Dedifferentiated amniotic fluid mesenchymal stem cell (primary cell): ENCODE results near the gene LRP2.
"Not testable (repeated sequence)": the region's sequence is repeated elsewhere in the genome, so short reads cannot be mapped to it uniquely, and the experiment has no call there.

ENCODE experiments used
- DNase-seq: peaks from one replicate; pipeline ENCODE4 v3.0.0-alpha.2; 2016; ENCODE audit errors: extremely low spot score

LRP2 gene

DNA sequence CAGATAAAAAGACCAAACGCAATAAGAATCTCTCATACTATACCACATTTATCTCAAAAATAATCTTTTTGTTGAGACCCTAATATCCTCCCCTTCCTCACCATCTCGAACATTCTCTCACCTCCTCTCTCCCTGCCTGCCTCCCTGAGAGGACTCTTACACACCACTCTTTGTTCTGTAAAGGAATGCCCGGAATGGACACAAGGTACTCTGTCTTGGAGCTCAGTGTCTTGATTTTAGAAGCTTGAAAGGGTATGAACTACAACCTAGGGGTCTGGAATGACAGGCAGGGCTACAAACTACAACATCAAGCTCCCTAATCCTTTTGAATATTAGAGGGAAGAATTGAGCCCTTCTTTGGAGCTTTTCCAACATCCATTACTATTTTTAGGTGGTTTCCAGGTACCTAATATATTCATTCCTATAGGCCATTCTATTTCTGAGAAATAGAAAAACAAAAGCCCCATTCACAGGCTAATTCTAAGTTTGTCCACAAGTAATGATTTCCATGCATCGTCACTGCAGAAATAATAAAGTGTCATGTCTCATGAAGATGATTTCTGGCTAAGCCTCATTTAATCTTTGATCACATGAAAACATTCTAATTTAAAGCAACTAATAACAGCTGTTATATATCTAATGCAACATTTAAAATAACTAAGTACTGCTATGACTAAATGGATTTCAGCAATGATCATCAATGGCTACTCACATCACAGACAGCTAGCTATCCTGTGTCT, 60.6 kb downstream of the LRP2 start:
- no peak for DNase-seq

DNA sequence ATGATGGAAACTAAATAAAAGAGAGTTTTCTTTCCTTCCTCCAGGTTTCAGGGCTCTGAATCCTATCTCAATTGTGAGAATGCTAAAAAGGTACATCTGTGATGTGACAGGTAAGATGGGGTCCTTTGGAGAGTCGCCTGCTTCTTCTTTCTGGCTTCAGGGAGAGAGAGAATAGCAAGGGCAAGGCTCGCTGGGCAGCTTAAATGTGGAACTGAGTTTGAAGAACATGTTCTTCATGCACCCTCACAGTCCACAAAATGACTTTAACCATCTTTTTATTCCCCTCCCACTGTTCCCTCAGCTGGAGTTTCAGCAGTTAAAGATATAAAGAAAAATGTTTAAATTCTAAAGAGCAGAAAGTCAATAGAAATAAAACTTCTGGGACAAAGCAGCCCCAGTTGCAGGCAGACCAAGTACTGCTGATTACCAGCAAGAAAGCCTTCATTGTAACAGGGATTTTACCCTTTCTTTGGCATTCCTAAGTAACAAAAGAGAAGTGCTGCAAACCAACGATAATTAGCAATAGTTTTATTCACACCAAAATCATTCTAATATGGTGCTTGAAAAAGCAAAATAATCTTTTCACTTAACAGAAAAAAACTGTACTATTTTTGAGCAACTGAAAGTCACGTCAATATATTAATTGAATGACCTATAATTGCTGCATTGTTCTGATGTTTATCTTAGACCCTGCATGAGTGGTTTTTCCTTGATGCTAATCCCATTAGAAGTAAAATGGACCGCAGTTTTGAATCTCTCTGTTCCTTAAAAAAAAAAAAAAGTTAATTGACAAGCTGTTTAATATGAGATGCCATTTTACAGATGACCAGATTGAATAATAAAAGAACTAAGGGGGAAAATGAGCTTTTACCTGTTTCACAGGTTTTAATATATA, 61.5 kb downstream of the LRP2 start:
- no peak for DNase-seq

DNA sequence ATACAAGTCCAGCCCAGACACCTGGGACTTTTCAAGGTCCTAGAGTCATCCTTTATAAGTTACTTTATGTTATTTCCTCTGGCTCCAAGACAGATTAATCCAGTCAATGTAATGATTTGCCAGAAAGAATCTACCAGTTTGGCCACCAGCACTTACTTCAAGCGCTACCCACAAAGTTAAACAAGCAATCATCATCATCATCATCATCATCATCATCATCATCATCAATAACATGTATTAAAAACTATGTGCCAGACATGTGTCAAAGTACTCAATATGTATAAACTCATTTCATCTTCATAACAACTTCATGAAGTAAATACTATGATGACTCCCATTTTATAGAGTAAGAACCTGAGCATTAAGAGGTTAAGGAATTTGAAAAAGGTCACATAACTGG, 64.3 kb downstream of the LRP2 start:
- no peak for DNase-seq

DNA sequence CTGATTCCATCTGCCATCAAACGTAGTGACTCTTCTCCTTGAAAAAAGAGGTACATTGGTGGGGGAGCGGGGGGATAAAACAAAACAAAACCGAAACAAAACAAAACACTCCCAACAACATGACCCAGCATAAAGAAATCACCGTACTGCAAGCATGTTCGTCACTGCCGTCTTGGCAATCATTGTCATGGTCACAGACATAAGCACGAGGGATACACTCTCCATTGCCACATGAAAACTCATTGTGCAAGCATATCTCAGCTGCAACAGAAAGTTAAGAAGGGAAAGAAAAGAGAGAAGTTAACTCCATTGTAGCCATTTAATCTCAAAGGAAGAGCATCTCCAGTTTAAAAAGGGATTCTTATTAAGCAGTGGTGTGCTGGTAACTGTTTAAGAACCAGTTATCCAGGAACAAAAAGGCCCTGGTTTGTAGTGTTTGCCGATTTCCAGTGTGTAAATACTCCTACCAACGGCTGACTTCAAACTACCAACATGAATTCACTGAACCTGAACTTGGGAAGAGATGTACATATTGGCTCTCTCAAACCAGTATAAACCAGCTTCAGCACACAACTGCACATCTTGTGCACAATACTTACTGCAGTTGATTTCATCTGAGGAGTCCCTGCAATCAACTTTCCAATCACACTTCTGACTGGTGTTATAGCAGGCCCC, 68.2 kb downstream of the LRP2 start:
- DNase-seq, result no peak

DNA sequence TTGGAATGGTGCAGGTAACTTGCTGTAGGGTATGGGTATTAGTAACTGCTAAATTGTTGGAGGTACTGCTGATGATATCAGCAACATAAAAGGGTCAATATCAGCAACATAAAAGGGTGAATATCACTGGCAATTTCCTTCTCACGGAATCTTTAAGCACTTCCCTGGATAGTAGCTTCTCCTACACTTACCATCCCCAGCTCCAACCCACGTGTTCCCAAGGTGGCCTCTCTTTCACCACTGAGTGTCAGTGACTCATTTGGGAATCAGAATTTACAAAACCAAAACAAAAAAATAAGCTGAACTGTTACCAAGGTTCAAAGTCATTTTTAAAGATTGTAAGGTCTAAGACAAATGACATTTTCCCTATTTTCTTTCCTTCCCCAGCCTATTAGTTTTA, 70.8 kb downstream of the LRP2 start:
- DNase-seq, result no peak

DNA sequence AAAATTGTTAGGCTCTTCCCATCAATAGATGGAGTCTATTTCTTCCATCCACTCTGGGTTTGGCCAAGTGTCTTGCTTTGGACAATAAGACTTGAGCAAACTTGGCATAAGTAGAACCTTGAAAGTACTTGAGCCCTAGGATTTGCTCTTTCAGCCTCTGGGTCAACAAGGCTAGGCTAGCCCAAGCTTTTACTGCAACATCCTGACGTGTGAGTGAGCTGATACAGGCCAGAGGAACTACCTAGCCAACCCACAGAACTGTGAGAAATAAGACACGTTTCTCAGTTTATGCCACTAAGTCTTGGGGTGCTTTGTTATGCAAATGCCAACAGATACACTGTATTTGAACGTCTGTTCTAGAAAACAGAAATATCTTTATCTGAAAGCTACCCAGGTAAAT, 71.9 kb downstream of the LRP2 start:
- no peak for DNase-seq

DNA sequence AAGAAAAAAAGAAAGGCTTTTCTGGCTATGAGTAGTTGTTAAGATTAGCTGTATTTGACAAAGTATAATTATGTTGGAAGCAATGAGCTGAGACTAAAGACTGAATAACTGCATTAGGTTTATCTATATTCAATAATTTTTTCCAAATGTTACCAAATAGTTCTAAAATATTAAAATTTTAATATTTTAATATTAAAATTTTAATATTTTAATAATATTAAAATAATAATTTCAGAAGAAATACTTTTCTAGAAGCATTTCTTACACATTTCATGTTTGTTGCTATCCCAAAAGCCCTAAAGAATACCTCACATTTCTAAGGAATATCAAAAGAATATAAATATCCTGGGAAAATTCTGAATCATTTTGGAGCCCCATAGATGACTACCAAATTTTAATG, 74.7 kb downstream of the LRP2 start:
- DNase-seq, result no peak

DNA sequence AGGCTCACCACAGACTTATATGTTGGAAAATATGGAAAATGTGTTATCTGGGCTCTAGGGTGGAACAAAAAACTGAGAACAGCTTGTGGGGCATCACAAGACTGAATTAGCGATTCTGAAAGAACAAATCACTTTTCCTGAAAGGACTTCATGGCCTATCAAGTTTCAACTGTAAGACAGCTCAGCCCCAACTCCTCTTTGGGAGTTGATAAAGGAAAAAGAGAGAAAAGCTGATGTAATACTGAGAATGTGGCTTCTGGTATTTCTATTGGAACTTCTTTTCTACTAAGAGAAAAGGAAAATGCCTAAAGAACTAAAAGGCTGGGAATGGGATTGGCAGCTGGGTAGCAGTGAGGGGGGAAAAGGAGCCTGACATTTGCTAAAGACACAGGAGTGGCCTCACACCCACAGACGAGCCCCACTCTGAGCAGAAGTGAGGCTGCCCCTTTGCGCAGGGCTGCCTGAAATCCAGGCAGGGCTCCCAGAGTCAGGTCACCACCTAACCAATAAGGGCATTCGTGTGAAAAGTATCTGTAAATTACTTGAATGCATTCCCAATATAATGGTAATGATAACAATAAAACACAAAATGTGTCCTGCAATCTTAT, 75.6 kb downstream of the LRP2 start:
- DNase-seq, result no peak

DNA sequence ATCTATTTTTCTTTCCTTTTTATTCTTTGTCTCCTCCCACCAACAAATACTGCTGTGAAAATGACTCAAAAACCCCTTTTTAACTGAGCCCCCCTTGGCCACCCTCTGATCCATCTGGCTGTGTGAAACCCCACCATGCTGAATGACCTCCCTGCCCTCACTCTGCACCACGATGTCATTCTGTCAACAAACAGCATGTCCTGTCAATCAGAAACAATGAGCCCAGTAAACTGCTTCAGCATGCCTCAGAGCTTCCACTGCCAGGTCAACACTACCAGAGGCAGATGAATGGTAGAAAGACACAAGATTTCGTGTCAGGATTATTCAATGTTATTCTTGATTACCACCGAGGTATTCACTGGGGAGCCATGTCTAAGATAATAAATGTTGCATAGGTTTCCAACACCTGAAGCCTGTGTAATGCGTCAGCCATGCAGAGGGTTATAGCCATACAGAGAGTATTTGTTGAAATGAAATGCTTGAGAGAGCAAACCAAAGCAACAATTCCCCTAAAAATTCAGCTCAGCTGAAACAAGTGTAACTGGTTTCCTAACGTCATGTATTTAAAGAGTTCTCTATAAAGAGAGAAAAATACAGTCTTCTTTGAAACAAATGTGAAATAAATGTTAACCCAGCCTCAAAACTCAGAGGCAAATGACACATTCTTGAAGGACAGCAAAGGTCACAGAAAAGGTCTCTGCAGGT, 76.7 kb downstream of the LRP2 start:
- DNase-seq, result no peak

DNA sequence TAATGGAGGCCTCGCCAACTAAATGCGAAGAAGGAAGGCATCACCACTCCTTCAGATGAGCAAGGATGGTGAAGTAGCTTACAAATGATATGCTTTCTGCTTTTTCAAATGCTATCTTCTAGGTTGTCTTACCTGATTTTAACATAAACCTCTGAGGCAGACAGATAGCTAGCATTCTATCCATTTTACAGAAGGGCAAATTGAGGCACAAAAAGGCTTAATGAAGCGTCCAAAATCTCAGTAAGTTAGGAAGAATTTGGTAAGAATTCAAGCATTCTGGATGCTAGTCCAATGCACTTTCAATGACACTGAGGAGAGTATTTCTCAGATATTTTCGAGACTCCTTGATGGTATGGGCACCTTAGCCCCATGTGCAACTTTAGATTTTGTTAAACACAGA, 81.8 kb downstream of the LRP2 start:
- no peak for DNase-seq

DNA sequence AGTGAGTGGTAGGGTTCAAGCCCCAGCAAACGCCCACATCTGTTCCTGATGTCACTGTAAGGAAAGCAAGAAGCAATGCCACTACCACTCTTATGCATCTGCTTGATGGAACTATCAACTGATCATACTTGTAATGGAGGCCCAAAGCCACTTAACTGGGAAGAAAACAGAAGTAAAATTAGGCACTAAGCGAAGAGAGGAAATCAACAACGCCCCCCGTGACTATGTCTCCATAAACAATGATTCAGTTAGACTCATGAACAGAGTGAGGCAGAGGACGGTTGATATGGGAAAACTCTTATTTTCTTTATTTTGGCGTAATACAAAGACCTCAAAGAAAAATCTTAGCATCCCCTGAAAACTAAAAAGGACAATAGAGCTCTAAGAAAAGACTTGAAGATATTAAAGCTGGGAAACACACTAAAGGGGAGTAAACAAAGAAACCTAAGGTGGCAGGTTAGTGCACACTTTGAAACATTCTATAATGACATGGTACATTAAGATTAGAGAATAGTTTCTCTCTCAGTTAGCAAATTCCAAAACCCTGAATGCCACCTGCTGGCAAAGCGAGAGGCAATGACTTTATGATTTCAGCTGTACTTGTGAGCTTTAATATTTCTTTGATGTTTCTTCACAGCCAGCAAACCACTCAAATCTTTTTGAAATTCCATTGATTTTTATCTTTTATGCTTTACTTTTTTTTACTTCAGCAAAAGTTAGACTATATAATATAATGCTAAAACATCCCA, 86.5 kb downstream of the LRP2 start:
- DNase-seq, result no peak

DNA sequence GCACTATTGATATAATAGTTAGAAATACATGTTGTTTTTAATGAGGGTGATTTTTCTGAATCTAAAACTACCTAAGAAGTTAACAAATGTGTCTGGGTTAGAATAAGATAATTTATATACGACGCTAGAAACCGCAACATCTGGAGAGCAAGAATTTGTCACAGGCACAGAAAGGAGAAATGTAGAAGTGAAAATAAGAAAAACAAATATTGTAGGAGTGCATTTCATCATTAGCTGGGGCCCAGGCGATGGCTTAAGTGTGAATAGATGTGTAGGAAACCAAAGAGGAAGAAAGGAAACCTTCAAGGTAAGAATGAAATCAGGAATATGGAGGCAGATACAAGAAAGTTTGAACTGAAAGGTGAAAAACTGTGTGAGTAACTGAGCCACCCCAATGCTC, 90.3 kb downstream of the LRP2 start:
- no peak for DNase-seq

DNA sequence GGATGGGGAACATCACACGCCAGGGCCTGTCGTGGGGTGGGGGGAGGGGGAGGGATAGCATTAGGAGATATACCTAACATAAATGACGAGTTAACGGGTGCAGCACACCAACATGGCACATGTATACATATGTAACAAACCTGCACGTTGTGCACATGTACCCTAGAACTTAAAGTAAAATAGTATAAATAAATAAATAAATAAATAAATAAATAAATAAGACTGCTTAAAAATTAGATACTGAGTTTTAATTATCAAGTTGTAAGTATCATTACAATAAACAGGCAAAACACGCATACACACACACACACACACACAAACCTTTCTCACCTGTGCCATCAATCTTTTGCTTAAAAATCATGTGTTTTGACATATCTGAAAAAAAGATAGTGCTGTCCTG, 91.8 kb downstream of the LRP2 start:
- DNase-seq, result not testable (repeated sequence)

DNA sequence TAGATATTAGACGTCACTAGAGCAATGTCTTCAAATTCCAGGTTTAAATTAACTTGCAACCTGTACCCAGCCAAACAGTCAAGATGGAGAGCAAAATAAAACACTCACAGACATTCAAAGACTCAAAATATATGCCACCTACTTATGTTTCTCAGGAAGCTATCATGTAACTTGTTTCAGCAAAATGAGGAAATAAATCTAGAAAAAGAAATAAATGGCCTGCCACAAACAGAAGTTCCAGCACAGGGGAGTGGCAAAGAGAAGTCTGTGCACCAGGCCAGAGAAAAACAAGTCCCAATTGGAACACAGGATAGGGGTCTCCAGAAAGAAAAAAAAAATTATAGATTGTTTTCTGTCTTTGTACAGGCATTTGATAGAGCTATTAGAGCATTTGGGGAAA, 96.7 kb downstream of the LRP2 start:
- DNase-seq, result no peak

DNA sequence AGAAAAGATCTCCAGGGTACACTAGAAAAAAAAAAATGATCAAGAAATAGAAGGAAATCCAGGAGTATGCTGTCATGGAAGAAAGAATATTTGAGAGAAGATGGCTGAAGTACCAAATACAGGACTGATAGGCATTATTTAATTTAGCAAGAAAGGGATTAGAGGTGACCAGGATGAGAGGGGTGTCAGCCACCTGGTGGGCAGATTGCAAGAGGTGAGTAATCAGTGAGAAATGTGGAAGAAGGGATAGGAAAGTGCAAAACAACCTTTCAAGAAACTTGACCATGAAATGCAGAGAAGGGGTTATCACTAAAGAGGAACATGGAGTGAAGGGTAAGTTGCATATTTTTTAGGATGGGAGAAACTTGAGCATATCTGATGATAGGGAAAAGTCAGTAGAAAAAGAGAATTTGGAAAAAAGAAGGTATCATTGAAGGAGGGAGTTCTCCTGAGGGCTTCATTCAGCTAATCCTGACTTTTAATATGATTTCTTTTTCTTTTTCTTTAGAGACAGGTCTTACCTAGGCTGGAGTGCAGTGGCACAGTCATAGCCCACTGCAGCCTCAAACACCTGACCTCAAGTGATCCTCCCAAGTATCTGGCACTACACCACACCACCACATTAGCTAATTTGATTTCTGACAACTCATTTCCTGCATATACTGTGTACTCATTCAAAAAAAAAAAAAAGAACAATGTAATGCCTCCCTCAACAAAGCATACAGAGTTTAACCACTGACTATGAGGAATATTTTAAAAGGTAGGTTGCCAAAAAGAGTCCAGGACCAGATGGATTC, 101.3 kb downstream of the LRP2 start:
- DNase-seq, result no peak

DNA sequence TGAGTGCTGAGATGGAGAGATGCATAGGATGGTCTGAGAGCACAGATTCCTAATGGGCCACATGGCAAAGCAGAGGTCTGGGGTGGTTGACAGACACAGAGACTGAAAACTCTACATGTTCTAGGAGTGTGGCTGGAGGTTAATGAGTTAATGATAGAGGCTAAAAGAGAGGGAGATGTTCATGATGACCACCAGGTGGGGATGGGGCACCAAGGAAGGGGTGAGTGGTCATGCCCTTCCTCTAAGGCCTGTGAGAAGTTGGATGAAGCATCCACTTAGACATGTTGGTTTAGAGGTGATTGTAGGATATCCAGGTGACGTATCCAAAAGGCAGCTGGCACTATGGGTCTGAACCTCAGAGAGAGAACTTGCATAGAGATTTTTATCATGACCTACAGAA, 102.1 kb downstream of the LRP2 start:
- no peak for DNase-seq

DNA sequence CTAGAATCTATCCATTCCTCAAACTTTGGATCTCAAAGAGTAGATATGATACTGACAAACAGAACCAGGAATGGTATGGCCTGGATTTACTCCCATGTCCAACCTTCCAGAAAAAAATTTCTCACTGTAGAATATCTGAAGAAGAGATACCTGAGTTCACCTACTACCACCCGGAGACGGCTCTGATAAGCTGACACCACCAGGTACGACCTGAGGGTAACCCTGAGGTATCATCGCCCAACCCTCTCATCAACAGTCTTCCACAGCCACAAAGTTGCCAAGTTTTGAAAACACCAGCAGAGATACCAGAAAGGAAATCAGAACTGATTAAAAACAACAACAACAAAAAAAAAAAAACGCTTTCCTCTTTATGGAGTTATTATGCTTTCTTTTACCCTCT, 102.9 kb downstream of the LRP2 start:
- DNase-seq, result no peak

DNA sequence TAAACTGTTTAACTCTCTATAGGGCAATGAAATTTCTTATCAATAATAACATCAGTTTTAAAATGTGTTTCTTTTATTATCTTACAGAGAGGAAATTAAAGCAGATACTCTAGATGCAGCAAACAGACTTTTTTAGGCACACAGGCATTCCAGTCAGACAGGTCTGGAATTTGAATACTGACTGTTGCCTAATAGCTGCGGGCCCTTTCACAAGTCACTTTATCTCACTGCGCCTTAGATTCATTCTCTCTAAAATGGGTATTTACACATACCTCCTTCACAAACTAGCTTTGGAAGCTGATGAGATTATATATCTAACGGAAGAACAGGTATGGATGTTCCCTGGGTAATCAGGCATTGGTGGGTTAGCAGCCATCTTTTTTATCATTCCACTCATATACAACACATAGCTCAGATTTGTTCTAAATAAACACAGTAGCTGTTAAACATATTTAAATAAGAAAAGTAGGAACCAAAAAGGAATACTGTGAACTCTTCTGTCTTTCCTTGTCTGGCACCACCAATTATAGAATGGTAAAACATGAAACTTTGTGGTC, 104.2 kb downstream of the LRP2 start:
- DNase-seq, result no peak

DNA sequence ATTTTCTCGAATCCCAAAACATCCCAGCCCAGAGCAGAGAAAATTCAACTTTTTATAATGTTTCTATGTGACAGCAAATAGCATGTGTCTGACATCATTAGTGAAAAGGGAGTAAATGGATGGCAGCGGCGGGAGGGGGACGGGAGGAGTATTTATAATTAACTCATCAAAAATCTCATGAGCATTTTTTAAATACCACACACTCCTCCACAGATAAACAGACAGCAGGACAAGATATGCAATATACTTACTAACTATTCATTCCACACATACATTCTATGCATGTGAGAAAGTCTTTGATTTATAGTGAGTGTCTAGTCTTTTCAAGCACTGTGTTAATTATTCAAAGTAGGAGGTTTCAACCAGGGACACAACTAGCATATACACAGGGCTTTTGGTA, 107.6 kb downstream of the LRP2 start:
- no peak for DNase-seq

DNA sequence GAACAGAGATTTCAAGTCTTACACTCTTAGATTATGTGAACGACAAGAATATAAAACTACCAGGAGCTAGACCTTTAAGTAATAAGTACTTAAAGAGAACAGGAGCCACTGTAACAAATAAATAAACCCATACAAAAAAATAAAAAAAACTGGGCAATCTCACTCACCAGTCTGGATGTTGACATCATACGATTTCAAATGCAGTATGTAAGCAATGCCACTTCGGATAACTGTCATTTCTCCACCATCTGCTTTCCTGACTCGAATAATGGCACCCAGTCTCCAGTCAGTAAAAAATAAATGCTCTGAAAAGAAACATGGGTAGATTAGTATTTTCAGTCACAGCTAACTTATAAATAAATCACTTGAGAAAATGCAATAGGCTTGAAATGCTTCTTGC, 115.1 kb downstream of the LRP2 start:
- no peak for DNase-seq
